A549 (cell line): ENCODE data around the gene IQCN. TPM values are rescaled to one million over a fixed set of nuclear protein-coding genes. Genes with fewer than 3 reads are reported as not detected.

Experiments used
- ATAC-seq, 2 experiments: fragments of 200-7000 bp in 1 of 2; fragments of >200 bp in 1 of 2; cut with Nextera tagmentation in 1 of 2; cut with Tn5 transposase in 1 of 2; 3 replicates each; pipeline versions ENCODE4 v1.8.0 to v1.9.1; 2018 to 2020; ENCODE audit warnings: mild to moderate bottlenecking in 1 of 2, moderate library complexity in 1 of 2
- CTCF ChIA-PET: fragments of 300-600 bp; sonication (Branson Sonifier 250); formaldehyde crosslinking; extraction: SDS; loops from one replicate; lab custom pipeline; 2021; ENCODE audit warnings: antibody characterized with exemption, inconsistent platforms; lab: Yijun Ruan, JAX
- POLR2A ChIA-PET: fragments of 350-600 bp; formaldehyde crosslinking; extraction: SDS; loops from one replicate; lab custom pipeline; 2021; ENCODE audit warnings: antibody characterized with exemption, inconsistent platforms; lab: Yijun Ruan, JAX
- DNase-seq, 2 experiments: peaks; one replicate each; pipeline versions ENCODE4 v3.0.0 to v3.0.0-alpha.2; 2011 to 2016; ENCODE audit warnings: low read depth in 1 of 2, low spot score in 1 of 2
- FAIRE-seq: peaks from 2 replicates; lab custom pipeline; 2011; peaks lifted over from hg19 to GRCh38; lab: Jason Lieb, UNC
- H3K27ac ChIP-seq, 2 experiments: fragments of >200 bp; sonication (Bioruptor Twin); formaldehyde crosslinking; 3 replicates each; pipeline ENCODE4 v1.5.1; 2016 to 2017
- H3K4me1 ChIP-seq: fragments of >200 bp; sonication (Bioruptor Twin); formaldehyde crosslinking; 3 replicates; pipeline ENCODE4 v1.6.1; 2016
- H3K4me2 ChIP-seq: fragments of >200 bp; sonication (Bioruptor Twin); formaldehyde crosslinking; 3 replicates; pipeline ENCODE4 v1.6.1; 2016
- H3K4me3 ChIP-seq: fragments of >200 bp; sonication (Bioruptor Twin); formaldehyde crosslinking; 3 replicates; pipeline ENCODE4 v1.5.1; 2016
- H3K9me3 ChIP-seq: fragments of >200 bp; sonication (Bioruptor Twin); formaldehyde crosslinking; 3 replicates; pipeline ENCODE4 v1.6.1; 2016
- CBX8 ChIP-seq: fragments of 200-600 bp; sonication (generic); IDR thresholded peaks from 2 replicates; pipeline ENCODE4 v1.6.1; 2016
- CEBPB ChIP-seq, 2 experiments: fragments of >200 bp in 1 of 2; sonication (Bioruptor Twin) in 1 of 2; formaldehyde crosslinking in 1 of 2; IDR thresholded peaks; 2 replicates each; pipeline ENCODE4 v1.6.1; 2012 to 2016
- CHD2 ChIP-seq: fragments of 150-350 bp; IDR thresholded peaks from 2 replicates; pipeline ENCODE4 v1.6.1; 2014; ENCODE audit warnings: low read length; ENCODE audit not compliant: partially characterized antibody
- CHD4 ChIP-seq: fragments of 200-600 bp; sonication (generic); IDR thresholded peaks from 2 replicates; pipeline ENCODE4 v1.6.1; 2016; ENCODE audit warnings: antibody characterized with exemption, mild to moderate bottlenecking, borderline replicate concordance
- EHMT2 ChIP-seq: fragments of 200-600 bp; sonication (generic); IDR thresholded peaks from 2 replicates; pipeline ENCODE4 v1.6.1; 2016; ENCODE audit warnings: antibody characterized with exemption, low read depth, mild to moderate bottlenecking, moderate library complexity
- EP300 ChIP-seq, 2 experiments: fragments of >200 bp; sonication (Bioruptor Twin); formaldehyde crosslinking; IDR thresholded peaks; 2 replicates in 1 of 2; 3 replicates in 1 of 2; pipeline ENCODE4 v1.6.1; 2016 to 2017
- ESRRA ChIP-seq: fragments of 150-350 bp; IDR thresholded peaks from 2 replicates; pipeline ENCODE4 v1.6.1; 2014; ENCODE audit warnings: mild to moderate bottlenecking, low read length, borderline replicate concordance
- HDAC2 ChIP-seq: fragments of 200-600 bp; sonication (generic); IDR thresholded peaks from 2 replicates; pipeline ENCODE4 v1.6.1; 2016
- HEYL ChIP-seq: fragments of 250-450 bp; sonication (Bioruptor Pico); IDR thresholded peaks from 2 replicates; pipeline ENCODE4 v1.8.0; 2021; ENCODE audit warnings: mild to moderate bottlenecking, moderate library complexity
- MYC ChIP-seq: IDR thresholded peaks from 2 replicates; pipeline ENCODE4 v1.6.1; 2012; ENCODE audit warnings: mild to moderate bottlenecking, inconsistent platforms, low read length, improper control_type of control experiment, borderline replicate concordance
- NFE2L2 ChIP-seq: fragments of 150-350 bp; conservative IDR thresholded peaks from 2 replicates; pipeline ENCODE4 v1.6.1; 2014; ENCODE audit warnings: low read length
- POLR2A ChIP-seq: IDR thresholded peaks from 2 replicates; pipeline ENCODE4 v1.6.1; 2012; ENCODE audit warnings: mild to moderate bottlenecking, low read length
- POLR2AphosphoS2 ChIP-seq: conservative IDR thresholded peaks from 2 replicates; pipeline ENCODE4 v1.6.1; 2012; ENCODE audit warnings: low read length, improper control_type of control experiment, inconsistent platforms
- RAD21 ChIP-seq, 2 experiments: fragments of >200 bp in 1 of 2; sonication (Bioruptor Twin) in 1 of 2; formaldehyde crosslinking in 1 of 2; IDR thresholded peaks in 1 of 2; conservative IDR thresholded peaks in 1 of 2; 2 replicates in 1 of 2; 3 replicates in 1 of 2; pipeline ENCODE4 v1.6.1; 2012 to 2018; ENCODE audit warnings: inconsistent platforms in 1 of 2
- RCOR1 ChIP-seq: fragments of 150-350 bp; IDR thresholded peaks from 2 replicates; pipeline ENCODE4 v1.6.1; 2014; ENCODE audit warnings: antibody characterized with exemption, low read length, low read depth
- RFX5 ChIP-seq: fragments of 450-650 bp; IDR thresholded peaks from 2 replicates; pipeline ENCODE4 v1.7.1; 2014; ENCODE audit warnings: antibody characterized with exemption, mild to moderate bottlenecking, moderate library complexity
- SMC3 ChIP-seq: fragments of >200 bp; sonication (Bioruptor Twin); formaldehyde crosslinking; IDR thresholded peaks from 3 replicates; pipeline ENCODE4 v1.6.1; 2018; ENCODE audit warnings: inconsistent platforms
- TP53 ChIP-seq: fragments of 250-450 bp; sonication (Bioruptor Pico); IDR thresholded peaks from 2 replicates; pipeline ENCODE4 v1.5.0; 2021; ENCODE audit warnings: mild to moderate bottlenecking, moderate library complexity
- USF2 ChIP-seq: fragments of 450-650 bp; IDR thresholded peaks from 2 replicates; pipeline ENCODE4 v1.6.1; 2014; ENCODE audit warnings: antibody characterized with exemption
- ZC3H11A ChIP-seq: fragments of 450-650 bp; IDR thresholded peaks from 2 replicates; pipeline ENCODE4 v1.6.1; 2014; ENCODE audit warnings: antibody characterized with exemption, mild to moderate bottlenecking
- WGBS: methylation state at CpG from one replicate; pipeline ENCODE4 v1.1.6; 2017; ENCODE audit errors: missing lambda C conversion rate; 5-methylcytosine and 5-hydroxymethylcytosine counted together
- polyA plus RNA-seq, 4 experiments: library from polyadenylated mRNA; depleted of rRNA in 3 of 4; stranded (reverse); fragments of >200 nt; fragmentation: RNase III in 1 of 4; extraction: RNeasy Plus Mini Kit Qiagen cat#74134 plus additional on column Dnase treatment in 1 of 4; gene quantifications; 2 replicates in 3 of 4; 3 replicates in 1 of 4; pipeline ENCODE4 v1.2.3, GENCODE V29; 2011 to 2017
- TF ChIP-seq, protein P1 (sequence below): fragments of 150-350 bp; IDR thresholded peaks from 2 replicates; pipeline ENCODE4 v1.6.1; 2014; ENCODE audit warnings: low read depth, mild to moderate bottlenecking, low read length

The IQCN gene
- polyA plus RNA-seq, 2 of the 4 experiments (the other 2 are of a cell fraction): 0.34 to 0.50 TPM

DNA sequence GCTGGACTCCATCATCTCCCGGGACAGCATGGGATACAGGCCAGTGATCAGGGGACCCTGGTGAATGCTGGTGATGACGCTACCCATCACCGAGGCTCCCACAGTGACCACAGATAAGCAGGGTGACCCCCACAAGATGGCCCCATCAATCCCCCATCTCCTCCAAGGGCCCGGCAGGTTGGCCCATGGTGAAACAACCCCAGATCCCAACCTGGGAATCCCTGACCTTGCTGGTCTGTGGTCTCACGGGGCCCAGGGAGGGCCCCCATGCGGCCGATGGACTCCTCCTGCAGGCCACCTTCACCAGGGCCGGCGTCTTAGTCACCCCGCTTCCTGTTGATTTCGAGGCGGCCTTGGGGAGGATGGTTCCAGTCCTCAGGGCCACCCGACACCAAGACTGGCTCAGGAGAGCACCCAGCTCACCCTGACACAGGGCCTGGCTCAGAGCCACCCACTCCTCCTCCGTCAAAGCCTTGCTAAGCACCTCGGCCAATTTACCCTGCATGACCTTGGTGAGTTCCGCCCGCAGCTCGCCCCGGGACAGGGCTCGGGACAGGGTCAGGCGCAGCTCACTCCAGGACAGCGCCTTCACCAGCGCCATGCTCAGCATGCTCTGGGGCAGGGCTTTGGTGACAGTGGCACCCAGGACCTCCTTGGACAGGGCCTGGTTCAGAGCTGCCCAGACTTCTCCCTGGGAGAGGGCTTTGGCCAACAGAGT, 10.0 kb downstream of the IQCN start:
- FAIRE-seq (no peak), ATAC-seq (no peak)
- TF ChIP-seq RFX5 (no peak), MYC (no peak), CEBPB (IDR thresholded peaks at IDR 0.05) (no peak), EHMT2 (no peak), CHD2 (no peak), POLR2AphosphoS2 (no peak), SMC3 (no peak), EP300 (IDR thresholded peaks at IDR 0.05) (no peak), POLR2A (no peak), RCOR1 (no peak), TP53 (CRISPR knock-in tag) (no peak)
- TF ChIP-seq, all 56 proteins: peak for 0

GRCh38 chr19:18263324-18264136, 10.7 kb downstream of the IQCN start:
- Histone ChIP-seq H3K4me1 (no peaks in the 10 kb centered on the region), H3K9me3 (no peaks in the 10 kb centered on the region), H3K27ac (no peak overlapping the region), H3K4me2 (no peak overlapping the region), H3K4me3 (no peak overlapping the region)
- 74% methylated on average over 3 of the region's 16 CpGs for WGBS
- ChIA-PET CTCF (interaction anchor here (0.7 to 4.3 kb wide), 3 partner anchors 8 to 65 kb away, joined by 3 to 41 read pairs (median 5); no protein-coding TSS in a partner anchor), POLR2A (interaction anchor here (0.9 kb wide), 1 partner anchor 18 kb away, joined by 3 read pairs; no protein-coding TSS in a partner anchor)
- ATAC-seq (no peak), FAIRE-seq (no peak), DNase-seq (no peak)
- no peak for TF ChIP-seq HDAC2
- no peak for TF ChIP-seq POLR2A
- TF ChIP-seq TP53 (CRISPR knock-in tag): no peak
- TF ChIP-seq USF2: no peak
- no peak for TF ChIP-seq CHD4
- TF ChIP-seq, protein P1, sequence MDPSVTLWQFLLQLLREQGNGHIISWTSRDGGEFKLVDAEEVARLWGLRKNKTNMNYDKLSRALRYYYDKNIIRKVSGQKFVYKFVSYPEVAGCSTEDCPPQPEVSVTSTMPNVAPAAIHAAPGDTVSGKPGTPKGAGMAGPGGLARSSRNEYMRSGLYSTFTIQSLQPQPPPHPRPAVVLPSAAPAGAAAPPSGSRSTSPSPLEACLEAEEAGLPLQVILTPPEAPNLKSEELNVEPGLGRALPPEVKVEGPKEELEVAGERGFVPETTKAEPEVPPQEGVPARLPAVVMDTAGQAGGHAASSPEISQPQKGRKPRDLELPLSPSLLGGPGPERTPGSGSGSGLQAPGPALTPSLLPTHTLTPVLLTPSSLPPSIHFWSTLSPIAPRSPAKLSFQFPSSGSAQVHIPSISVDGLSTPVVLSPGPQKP: no peak
- TF ChIP-seq NFE2L2: no peak
- TF ChIP-seq HEYL: no peak
- TF ChIP-seq CHD2: no peak
- TF ChIP-seq CBX8: no peak
- no peak for TF ChIP-seq RFX5
- TF ChIP-seq ZC3H11A: no peak
- no peak for TF ChIP-seq ESRRA
- TF ChIP-seq POLR2AphosphoS2: no peak
- TF ChIP-seq MYC: no peak
- TF ChIP-seq RAD21 (conservative IDR thresholded peaks at IDR 0.05 in 1 of 2, IDR thresholded peaks at IDR 0.05 in 1 of 2): no peak

More for the DNA sequence above, 10.0 kb downstream of the IQCN start:
- Histone ChIP-seq H3K4me1 (no peaks in the 10 kb centered on the region), H3K4me2 (no peak overlapping the region), H3K27ac (no peak overlapping the region), H3K4me3 (no peak overlapping the region), H3K9me3 (no peaks in the 10 kb centered on the region)
- 93% methylated on average over 3 of the region's 23 CpGs for WGBS
- ChIA-PET POLR2A (no interaction called here), CTCF (interaction anchor here (1.0 to 4.3 kb wide), 4 partner anchors 7 to 146 kb away, joined by 3 to 41 read pairs (median 5); no protein-coding TSS in a partner anchor)
- DNase-seq: no peak
